OCI-LY7 (cell line): ENCODE measurements around the gene RFNG.

Experiments
- CTCF ChIP-seq: fragments of 200-600 bp; sonication (generic); conservative IDR thresholded peaks from 2 replicates; pipeline ENCODE4 v1.5.1; 2014; ENCODE audit warnings: mild to moderate bottlenecking, antibody characterized with exemption, low read length, moderate library complexity, mixed read lengths
- EZH2phosphoT487 ChIP-seq: fragments of 200-600 bp; sonication (generic); IDR thresholded peaks from 2 replicates; pipeline ENCODE4 v1.6.1; 2018; ENCODE audit warnings: low read depth, borderline replicate concordance, mild to moderate bottlenecking, mixed run types, antibody characterized with exemption, low read length, moderate library complexity, mixed read lengths

GRCh38 chr17:82036634-82037091 is 14.9 kb downstream of the RFNG start:
- no peak for TF ChIP-seq EZH2phosphoT487
- TF ChIP-seq CTCF, result no peak
